HepG2 (cell line): ENCODE results near the gene ACSM2A. TPM values are rescaled to one million over a fixed set of nuclear protein-coding genes. Genes with fewer than 3 reads are reported as not detected.

Source experiments
- ELF4 ChIP-seq: sonication (generic); formaldehyde crosslinking; IDR thresholded peaks from 2 replicates; pipeline ENCODE4 v1.5.0; 2020; ENCODE audit warnings: missing genetic modification reagents, mild to moderate bottlenecking, moderate library complexity, borderline replicate concordance
- GATAD1 ChIP-seq: IDR thresholded peaks from 2 replicates; pipeline ENCODE4 v1.6.1; 2016; ENCODE audit warnings: missing genetic modification reagents, missing compliant biosample characterization
- HNF1B ChIP-seq: sonication (generic); formaldehyde crosslinking; IDR thresholded peaks from 2 replicates; pipeline ENCODE4 v1.5.1; 2020; ENCODE audit warnings: mild to moderate bottlenecking, moderate library complexity, missing genetic modification reagents
- IKZF5 ChIP-seq: IDR thresholded peaks from 2 replicates; pipeline ENCODE4 v1.6.1; 2018; ENCODE audit warnings: missing genetic modification reagents, mild to moderate bottlenecking, missing compliant biosample characterization
- KAT7 ChIP-seq: IDR thresholded peaks from 2 replicates; pipeline ENCODE4 v1.6.1; 2018; ENCODE audit warnings: borderline replicate concordance, missing compliant biosample characterization
- MYPOP ChIP-seq: sonication (generic); formaldehyde crosslinking; IDR thresholded peaks from 2 replicates; pipeline ENCODE4 v1.8.1; 2023; ENCODE audit warnings: mild to moderate bottlenecking, moderate library complexity, missing genetic modification reagents
- NR2C2 ChIP-seq: sonication (generic); formaldehyde crosslinking; IDR thresholded peaks from 2 replicates; pipeline ENCODE4 v1.4.0; 2020; ENCODE audit warnings: missing genetic modification reagents, mild to moderate bottlenecking, moderate library complexity, borderline replicate concordance
- PRDM15 ChIP-seq: sonication (generic); formaldehyde crosslinking; IDR thresholded peaks from 2 replicates; pipeline ENCODE4 v1.4.0; 2020; ENCODE audit warnings: missing genetic modification reagents
- RARG ChIP-seq: sonication (generic); formaldehyde crosslinking; IDR thresholded peaks from 2 replicates; pipeline ENCODE4 v1.4.0; 2020; ENCODE audit warnings: low read depth, mild to moderate bottlenecking, missing genetic modification reagents
- SALL1 ChIP-seq: sonication (generic); formaldehyde crosslinking; IDR thresholded peaks from 2 replicates; pipeline ENCODE4 v1.8.0; 2022; ENCODE audit warnings: mild to moderate bottlenecking, missing genetic modification reagents
- TRIM22 ChIP-seq: fragments of 450-650 bp; IDR thresholded peaks from 2 replicates; pipeline ENCODE4 v1.6.1; 2017
- WIZ ChIP-seq: sonication (generic); formaldehyde crosslinking; IDR thresholded peaks from 2 replicates; pipeline ENCODE4 v1.5.1; 2020; ENCODE audit warnings: mild to moderate bottlenecking, missing genetic modification reagents
- ZMYM4 ChIP-seq: sonication (generic); formaldehyde crosslinking; IDR thresholded peaks from 2 replicates; pipeline ENCODE4 v1.8.1; 2023; ENCODE audit warnings: mild to moderate bottlenecking, missing genetic modification reagents
- ZNF281 ChIP-seq: sonication (generic); formaldehyde crosslinking; IDR thresholded peaks from 2 replicates; pipeline ENCODE4 v1.4.0; 2020; ENCODE audit warnings: missing genetic modification reagents, borderline replicate concordance
- ZNF331 ChIP-seq: sonication (generic); formaldehyde crosslinking; IDR thresholded peaks from 2 replicates; pipeline ENCODE4 v1.4.0; 2020; ENCODE audit warnings: missing genetic modification reagents
- ZNF484 ChIP-seq: sonication (generic); formaldehyde crosslinking; IDR thresholded peaks from 2 replicates; pipeline ENCODE4 v1.5.1; 2020; ENCODE audit warnings: mild to moderate bottlenecking, low read depth, missing genetic modification reagents, borderline replicate concordance
- ZNF496 ChIP-seq: sonication (generic); formaldehyde crosslinking; IDR thresholded peaks from 2 replicates; pipeline ENCODE4 v1.8.1; 2023; ENCODE audit warnings: mild to moderate bottlenecking, moderate library complexity, missing genetic modification reagents; ENCODE audit not compliant: insufficient replicate concordance
- ZNF772 ChIP-seq: sonication (generic); formaldehyde crosslinking; IDR thresholded peaks from 2 replicates; pipeline ENCODE4 v1.5.0; 2020; ENCODE audit warnings: mild to moderate bottlenecking, missing genetic modification reagents
- polyA plus RNA-seq, 8 experiments: library from polyadenylated mRNA; depleted of rRNA in 3 of 8; stranded (reverse) in 7 of 8; unstranded in 1 of 8; fragments of >200 nt; fragmentation: Illumina TruSeq in 4 of 8; extraction: Trizol in 4 of 8; gene quantifications; 2 replicates each; pipeline versions ENCODE4 v1.2.1 to v1.2.3, GENCODE V29; 2011 to 2016; ENCODE audit warnings: low read depth in 4 of 8, missing spikeins in 1 of 8, mixed read lengths in 1 of 8; ENCODE audit not compliant: insufficient read depth in 1 of 8
- total RNA-seq, 5 experiments: library from RNA; depleted of rRNA; stranded (reverse); fragments of >200 nt; fragmentation: Illumina TruSeq; extraction: Trizol; gene quantifications; 2 replicates each; pipeline ENCODE4 v1.2.3, GENCODE V29; 2016; ENCODE audit warnings: low read depth in 1 of 5

The ACSM2A gene
- total and polyA plus RNA-seq, 2 of the 13 experiments (the other 11 are each of a cell fraction or from before 2014, with no cell fraction given): 11.4 to 16.3 TPM

- TF ChIP-seq PRDM15 (CRISPR knock-in tag) (no peak), IKZF5 (CRISPR knock-in tag) (no peak), ZNF772 (CRISPR knock-in tag) (no peak), GATAD1 (0 out of 2 replicates have a peak, but pooled peaks have one; percentile 23), ZNF281 (CRISPR knock-in tag) (peak; percentile 35; the same call in 1 of the 2 replicates), TRIM22 (no peak), ZNF331 (peak; percentile 33; the same call in 1 of the 2 replicates), ZNF496 (CRISPR knock-in tag) (no peak), SALL1 (CRISPR knock-in tag) (peak; percentile 30; the same call in 1 of the 2 replicates), ZMYM4 (CRISPR knock-in tag) (peak; percentile 78), WIZ (0 out of 2 replicates have a peak, but pooled peaks have one; percentile 27), ELF4 (no peak), RARG (CRISPR knock-in tag) (no peak), HNF1B (CRISPR knock-in tag) (peak; percentile 60; the same call in 1 of the 2 replicates), KAT7 (CRISPR knock-in tag) (no peak), NR2C2 (no peak), ZNF484 (CRISPR knock-in tag) (no peak), MYPOP (CRISPR knock-in tag) (no peak)
These were observed 64.4 kb downstream of the ACSM2A start (continued) for GRCh38 chr16:20515688-20516090.
